Measurements from ENCODE around the gene ARHGAP18.

DNA sequence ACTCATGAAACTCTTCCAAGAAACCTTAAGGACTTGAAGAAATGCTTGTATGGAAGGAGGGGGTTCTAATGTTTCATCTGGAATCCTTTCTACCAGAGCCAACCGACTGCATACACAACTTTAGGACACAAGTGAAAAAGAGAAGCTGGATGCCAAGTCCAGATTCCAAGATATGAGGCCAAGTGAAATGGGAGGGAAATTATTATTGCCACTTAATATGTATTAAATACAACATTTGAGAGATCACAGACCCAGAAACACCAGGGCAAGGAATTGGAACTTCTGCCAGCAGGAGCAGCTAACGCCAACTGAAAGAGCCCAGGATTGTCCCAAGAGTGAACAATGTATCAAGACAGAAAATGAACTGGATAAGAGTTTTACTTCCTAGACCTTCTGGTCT is 144.2 kb downstream of the ARHGAP18 start:
- TF ChIP-seq EZH2 (IDR thresholded peaks at IDR 0.05; ENCODE audit: insufficient read depth, poor library complexity, severe bottlenecking) = no peak
- TF ChIP-seq EZH2phosphoT487 (IDR thresholded peaks at IDR 0.05; ENCODE audit: insufficient read depth, low read depth) = no peak
